C4-2B (cell line): Measurements from ENCODE around the gene PVALEF.
"Not testable (repeated sequence)": the region's sequence is repeated elsewhere in the genome, so short reads cannot be mapped to it uniquely, and the experiment has no call there.

Source experiments
- H3K27ac ChIP-seq: fragments of 450-650 bp; 2 replicates; pipeline ENCODE4 v1.5.1; 2017
- ZFX ChIP-seq: fragments of 450-650 bp; IDR thresholded peaks from 2 replicates; pipeline ENCODE4 v1.6.1; 2017
- TF ChIP-seq, protein P1 (sequence below): fragments of 450-650 bp; conservative IDR thresholded peaks from 2 replicates; pipeline ENCODE4 v1.5.1; 2017; ENCODE audit warnings: mild to moderate bottlenecking

PVALEF gene

DNA sequence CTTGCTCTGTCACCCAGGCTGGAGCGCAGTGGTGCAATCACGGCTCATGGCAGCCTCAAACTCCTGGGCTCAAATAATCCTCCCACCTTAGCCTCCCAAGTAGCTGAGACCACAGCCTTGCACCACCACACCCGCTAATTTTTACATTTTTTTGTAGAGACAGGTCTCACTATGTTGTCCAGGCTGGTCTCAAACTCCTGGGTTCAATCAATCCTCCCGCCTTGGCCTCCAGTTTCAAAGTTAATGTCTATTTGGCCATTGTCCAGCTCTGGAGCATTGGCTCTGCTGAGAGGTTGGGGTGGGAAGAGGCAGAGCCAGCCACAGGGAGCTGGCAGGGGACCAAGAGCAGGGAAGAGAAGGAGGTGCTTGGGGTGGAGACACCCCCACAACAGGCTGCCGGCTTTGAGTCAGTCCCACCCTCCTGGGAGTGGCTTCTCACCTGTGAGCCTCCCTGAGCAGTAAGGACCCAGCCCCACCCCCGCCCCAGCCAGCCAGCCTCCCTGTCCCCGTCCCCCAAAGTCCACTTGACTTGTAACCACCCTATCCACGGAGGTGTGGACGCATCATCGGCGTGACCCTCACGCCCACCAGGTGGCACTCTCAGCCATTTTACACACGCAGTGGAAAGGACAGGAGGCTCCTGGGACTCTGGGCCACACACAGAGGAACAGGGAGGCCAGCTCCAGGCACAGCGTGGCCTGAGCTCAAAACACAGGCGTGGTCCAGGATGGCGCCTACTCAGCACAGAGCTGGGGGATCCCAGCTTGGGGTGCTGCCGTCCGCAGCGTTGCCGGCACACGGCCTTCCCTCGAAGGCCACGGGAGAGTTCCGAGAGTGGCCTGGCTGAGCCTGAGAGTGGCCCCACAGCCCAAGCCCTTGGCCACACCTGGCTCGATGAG is 22.8 kb upstream of the PVALEF start:
- no peak overlapping the region for H3K27ac ChIP-seq
- no peak for TF ChIP-seq ZFX
- TF ChIP-seq, protein P1, sequence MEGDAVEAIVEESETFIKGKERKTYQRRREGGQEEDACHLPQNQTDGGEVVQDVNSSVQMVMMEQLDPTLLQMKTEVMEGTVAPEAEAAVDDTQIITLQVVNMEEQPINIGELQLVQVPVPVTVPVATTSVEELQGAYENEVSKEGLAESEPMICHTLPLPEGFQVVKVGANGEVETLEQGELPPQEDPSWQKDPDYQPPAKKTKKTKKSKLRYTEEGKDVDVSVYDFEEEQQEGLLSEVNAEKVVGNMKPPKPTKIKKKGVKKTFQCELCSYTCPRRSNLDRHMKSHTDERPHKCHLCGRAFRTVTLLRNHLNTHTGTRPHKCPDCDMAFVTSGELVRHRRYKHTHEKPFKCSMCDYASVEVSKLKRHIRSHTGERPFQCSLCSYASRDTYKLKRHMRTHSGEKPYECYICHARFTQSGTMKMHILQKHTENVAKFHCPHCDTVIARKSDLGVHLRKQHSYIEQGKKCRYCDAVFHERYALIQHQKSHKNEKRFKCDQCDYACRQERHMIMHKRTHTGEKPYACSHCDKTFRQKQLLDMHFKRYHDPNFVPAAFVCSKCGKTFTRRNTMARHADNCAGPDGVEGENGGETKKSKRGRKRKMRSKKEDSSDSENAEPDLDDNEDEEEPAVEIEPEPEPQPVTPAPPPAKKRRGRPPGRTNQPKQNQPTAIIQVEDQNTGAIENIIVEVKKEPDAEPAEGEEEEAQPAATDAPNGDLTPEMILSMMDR = peak; percentile 87

DNA sequence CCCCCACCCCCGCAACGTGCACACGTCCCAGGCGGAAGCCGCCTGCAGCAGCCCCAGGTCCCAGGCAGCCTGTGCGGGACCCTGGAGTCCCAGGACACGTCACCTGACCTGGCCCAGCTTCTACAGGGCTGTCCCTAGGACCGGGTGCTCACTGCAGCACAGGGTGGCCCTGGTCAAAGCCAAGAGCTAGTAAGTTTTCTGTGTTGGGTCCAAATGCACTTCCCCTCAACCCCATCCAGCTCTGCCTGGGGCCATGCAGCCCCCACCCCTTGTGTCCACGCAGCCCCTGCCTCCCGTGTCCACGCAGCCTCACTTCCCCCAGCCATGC is 22.1 kb upstream of the PVALEF start:
- no peak for TF ChIP-seq ZFX
- TF ChIP-seq, protein P1 = no peak
- H3K27ac ChIP-seq = no peak overlapping the region

DNA sequence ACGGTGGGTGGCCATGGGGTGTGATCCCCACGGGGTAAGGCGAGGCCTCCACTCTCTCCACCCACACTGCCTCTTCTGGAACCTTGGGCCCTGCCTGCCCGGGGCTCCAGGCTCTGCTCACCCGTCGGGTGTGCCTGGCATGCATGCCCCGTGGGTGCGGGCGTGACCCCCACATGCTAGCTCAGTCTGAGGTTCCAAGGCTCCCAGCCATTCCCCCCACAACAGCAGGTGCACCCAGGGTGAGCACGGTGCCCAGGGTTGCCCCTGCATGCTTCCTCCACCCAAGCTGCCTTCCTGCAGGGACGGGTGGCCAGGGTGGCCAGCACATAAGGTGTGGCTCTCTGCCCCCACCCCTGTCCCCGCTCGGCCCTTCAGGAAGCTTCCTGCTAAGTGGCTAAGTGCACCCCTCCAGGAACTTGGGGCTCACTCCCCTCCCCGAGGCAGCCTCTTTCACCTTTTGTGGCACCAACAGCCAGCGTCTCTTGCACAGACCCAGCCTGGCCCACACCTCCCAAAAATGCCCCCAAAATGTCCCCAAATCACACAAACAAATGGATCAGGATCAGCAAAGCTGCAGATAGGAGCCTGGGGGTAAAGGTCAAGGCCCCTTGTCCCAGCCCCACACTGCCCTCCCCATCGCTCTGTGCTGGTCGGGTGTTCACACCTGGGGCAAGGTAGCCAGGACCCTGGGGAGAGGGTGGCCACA is 21.4 kb upstream of the PVALEF start:
- H3K27ac ChIP-seq = no peak overlapping the region
- TF ChIP-seq, protein P1 = no peak
- no peak for TF ChIP-seq ZFX

DNA sequence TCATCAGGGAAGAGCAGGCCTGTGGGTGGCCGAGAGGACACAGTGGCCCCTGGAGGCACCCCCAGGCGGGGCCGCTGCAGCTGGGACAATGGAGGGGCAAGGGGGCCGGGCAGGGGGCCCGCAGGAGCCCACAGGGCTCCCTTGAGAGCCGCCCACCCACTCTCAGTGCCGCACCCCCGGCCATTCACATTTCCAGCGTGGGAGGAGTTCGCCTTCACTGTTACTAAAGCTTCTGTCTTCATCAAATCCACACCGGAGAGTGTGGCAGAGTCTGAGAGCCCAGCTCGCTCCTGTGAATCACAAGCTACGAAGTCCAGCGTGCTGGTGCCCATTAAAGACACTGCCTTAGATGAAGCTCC is 20.9 kb upstream of the PVALEF start:
- H3K27ac ChIP-seq = no peak overlapping the region
- no peak for TF ChIP-seq ZFX
- TF ChIP-seq, protein P1 = no peak

DNA sequence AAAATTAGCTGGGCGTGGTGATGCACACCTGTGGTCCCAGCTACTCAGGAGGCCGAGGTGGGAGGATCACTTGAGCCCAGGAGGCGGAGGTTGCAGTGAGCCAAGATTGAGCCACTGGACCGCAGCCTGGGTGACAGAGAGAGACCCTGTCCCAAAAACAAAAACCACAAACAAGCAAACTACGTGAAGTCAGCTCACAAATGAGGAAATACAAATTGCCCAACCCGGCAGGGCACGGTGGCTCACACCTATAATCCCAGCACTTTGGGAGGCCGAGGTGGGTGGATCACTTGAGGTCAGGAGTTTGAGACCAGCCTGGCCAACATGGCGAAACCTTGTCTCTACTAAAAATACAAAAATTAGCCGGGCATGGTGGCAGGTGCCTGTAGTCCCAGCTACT is 19.1 kb upstream of the PVALEF start:
- H3K27ac ChIP-seq = not testable (repeated sequence)

DNA sequence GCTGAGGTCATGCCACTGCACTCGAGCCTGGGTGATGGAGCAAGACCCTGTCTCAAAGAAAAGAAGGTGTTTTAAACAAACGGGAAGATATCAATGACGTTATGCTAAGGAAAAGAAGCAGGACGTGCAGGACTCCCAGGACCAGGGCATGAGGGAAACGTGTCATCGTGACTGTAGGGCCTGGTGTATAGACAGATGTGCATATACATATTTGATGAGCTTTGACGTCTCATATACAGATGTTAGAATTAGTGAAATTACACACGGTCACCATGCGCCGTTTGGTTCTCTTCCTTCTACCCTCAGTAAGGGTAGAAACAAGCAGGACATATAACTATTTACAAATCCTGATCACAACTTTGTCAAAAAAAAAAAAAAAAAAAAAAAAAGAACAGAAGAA is 17.6 kb upstream of the PVALEF start:
- TF ChIP-seq ZFX = no peak
- TF ChIP-seq, protein P1 = no peak
- H3K27ac ChIP-seq = no peak overlapping the region

DNA sequence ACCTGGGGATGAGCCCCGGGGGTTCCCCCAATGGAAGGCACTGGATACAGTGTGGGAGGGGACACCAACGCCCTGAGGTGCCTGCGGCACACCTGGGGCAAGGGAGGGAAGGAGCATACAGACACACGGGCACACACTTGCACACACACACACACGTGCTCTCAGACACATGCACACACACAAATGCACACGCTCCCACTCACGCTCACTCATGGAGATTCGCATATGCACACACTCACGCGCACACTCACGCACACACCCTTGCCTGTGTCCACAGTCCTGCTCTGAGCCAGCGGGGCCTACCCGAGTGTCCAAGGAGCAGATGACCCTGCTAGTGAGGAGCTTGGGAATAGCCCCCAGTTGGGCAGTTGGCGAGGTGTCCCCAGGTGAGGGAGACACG is 16.7 kb upstream of the PVALEF start:
- H3K27ac ChIP-seq = no peak overlapping the region
- TF ChIP-seq ZFX = no peak
- TF ChIP-seq, protein P1 = no peak
